Cardiac fibroblast (primary cell): ENCODE measurements around the gene ETV1.

Source experiments
- DNase-seq, 2 donors: peaks; one replicate each; pipeline versions ENCODE4 v3.0.0 to v3.0.0-alpha.2; 2010; ENCODE audit warnings: low read depth in 2 of 2
- H3K4me3 ChIP-seq, 2 donors: replicated peaks in 1 of 2; 1 replicate in 1 of 2; 2 replicates in 1 of 2; pipeline ENCODE4 v1.5.1; 2011; ENCODE audit warnings: low read depth in 2 of 2, low read length in 2 of 2, mild to moderate bottlenecking in 2 of 2, moderate library complexity in 1 of 2
- TF ChIP-seq, protein P1 (sequence below): IDR thresholded peaks from one replicate; pipeline ENCODE4 v1.5.1; 2011; ENCODE audit warnings: low read depth, mild to moderate bottlenecking, low read length, inconsistent platforms

Gene ETV1

GRCh38 chr7:13849163-13849892 lies 140.1 kb downstream of the ETV1 start:
- TF ChIP-seq, protein P1, sequence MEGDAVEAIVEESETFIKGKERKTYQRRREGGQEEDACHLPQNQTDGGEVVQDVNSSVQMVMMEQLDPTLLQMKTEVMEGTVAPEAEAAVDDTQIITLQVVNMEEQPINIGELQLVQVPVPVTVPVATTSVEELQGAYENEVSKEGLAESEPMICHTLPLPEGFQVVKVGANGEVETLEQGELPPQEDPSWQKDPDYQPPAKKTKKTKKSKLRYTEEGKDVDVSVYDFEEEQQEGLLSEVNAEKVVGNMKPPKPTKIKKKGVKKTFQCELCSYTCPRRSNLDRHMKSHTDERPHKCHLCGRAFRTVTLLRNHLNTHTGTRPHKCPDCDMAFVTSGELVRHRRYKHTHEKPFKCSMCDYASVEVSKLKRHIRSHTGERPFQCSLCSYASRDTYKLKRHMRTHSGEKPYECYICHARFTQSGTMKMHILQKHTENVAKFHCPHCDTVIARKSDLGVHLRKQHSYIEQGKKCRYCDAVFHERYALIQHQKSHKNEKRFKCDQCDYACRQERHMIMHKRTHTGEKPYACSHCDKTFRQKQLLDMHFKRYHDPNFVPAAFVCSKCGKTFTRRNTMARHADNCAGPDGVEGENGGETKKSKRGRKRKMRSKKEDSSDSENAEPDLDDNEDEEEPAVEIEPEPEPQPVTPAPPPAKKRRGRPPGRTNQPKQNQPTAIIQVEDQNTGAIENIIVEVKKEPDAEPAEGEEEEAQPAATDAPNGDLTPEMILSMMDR: no peak
- no peak for DNase-seq
- no peak overlapping the region for H3K4me3 ChIP-seq

DNA sequence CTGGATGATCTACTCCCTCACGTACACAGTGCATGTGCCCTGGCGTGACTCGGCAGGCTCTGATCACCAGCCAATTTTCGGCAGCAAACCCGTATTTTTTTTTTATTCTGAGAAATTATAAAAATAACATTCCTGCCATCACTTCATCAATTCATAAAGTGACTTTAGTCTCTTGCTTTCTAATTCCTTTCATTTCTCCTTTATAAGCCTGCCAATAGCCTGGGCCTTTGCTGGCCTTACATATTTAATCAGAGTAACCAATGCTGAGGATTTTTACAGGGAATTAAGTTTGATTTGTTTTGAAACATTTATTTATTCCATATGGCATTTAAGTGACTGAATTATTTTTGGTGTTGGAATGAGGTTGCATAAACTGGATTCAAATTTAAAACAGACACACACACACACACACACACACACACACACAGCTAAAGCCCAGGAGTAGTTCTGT lies 140.8 kb downstream of the ETV1 start:
- TF ChIP-seq, protein P1: no peak
- peak; percentile 28 to 47 for DNase-seq
- no peak overlapping the region for H3K4me3 ChIP-seq

GRCh38 chr7:13846386-13846785 lies 143.1 kb downstream of the ETV1 start:
- H3K4me3 ChIP-seq: no peak overlapping the region
- TF ChIP-seq, protein P1: no peak
- DNase-seq: peak in 1 of 2 donors; percentile 44

DNA sequence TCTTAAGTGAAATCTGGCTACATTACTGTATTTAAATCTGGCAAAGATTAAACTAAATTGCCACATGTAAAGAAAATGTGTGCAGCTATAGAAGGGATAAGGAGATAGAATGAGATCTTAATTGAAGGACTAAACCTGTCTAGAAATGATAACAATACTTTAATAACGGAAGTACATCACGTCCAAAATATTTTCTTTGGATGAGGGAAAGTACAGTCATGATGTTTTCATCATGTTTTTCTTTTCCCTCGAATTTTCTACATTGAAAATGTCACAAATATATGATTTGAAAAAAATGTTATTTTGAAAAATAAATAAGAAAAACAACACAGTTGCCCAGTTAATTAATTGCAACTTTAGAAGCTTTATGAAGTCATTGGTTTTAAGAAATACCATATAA lies 143.9 kb downstream of the ETV1 start:
- no peak overlapping the region for H3K4me3 ChIP-seq
- TF ChIP-seq, protein P1: no peak
- peak in 1 of 2 donors; percentile 53 for DNase-seq

GRCh38 chr7:13844954-13845353 lies 144.5 kb downstream of the ETV1 start:
- no peak overlapping the region for H3K4me3 ChIP-seq
- DNase-seq: no peak
- TF ChIP-seq, protein P1: no peak

GRCh38 chr7:13841284-13841683 lies 148.2 kb downstream of the ETV1 start:
- no peak for DNase-seq
- TF ChIP-seq, protein P1: no peak
- no peak overlapping the region for H3K4me3 ChIP-seq
